ENCODE results near the gene DIAPH2. TPM values are rescaled to one million over a fixed set of nuclear protein-coding genes. Genes with fewer than 3 reads are reported as not detected.

DIAPH2 gene
- total and polyA plus RNA-seq, 2 donors from 2014 or later = 2.1 to 15.0 TPM

DNA sequence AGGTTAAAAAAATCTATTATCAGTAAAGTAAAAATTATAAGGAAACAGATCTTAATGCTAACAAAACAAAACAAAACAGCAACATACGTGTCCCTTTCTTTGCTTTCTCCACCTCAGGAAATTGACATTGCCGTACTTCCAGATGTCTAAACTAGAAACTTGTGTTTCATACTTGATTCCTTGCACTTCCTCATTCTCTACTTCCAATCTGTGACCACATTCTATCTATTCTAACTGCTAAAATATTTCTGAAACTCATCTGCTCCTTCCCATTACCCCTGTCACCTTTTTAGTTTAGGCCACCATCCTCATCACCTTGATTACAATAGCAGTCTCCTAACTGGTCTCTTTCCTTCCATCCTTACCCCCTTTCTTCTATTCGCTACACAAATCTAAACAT, 176.6 kb downstream of the DIAPH2 start:
- intact Hi-C loops (cut with DNase I) = no loop called here
- no peak overlapping the region for H3K27ac ChIP-seq (ENCODE audit: low read depth in 2 of 2, low read length in 2 of 2)
- TF ChIP-seq, protein P1, sequence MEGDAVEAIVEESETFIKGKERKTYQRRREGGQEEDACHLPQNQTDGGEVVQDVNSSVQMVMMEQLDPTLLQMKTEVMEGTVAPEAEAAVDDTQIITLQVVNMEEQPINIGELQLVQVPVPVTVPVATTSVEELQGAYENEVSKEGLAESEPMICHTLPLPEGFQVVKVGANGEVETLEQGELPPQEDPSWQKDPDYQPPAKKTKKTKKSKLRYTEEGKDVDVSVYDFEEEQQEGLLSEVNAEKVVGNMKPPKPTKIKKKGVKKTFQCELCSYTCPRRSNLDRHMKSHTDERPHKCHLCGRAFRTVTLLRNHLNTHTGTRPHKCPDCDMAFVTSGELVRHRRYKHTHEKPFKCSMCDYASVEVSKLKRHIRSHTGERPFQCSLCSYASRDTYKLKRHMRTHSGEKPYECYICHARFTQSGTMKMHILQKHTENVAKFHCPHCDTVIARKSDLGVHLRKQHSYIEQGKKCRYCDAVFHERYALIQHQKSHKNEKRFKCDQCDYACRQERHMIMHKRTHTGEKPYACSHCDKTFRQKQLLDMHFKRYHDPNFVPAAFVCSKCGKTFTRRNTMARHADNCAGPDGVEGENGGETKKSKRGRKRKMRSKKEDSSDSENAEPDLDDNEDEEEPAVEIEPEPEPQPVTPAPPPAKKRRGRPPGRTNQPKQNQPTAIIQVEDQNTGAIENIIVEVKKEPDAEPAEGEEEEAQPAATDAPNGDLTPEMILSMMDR (IDR thresholded peaks at IDR 0.05; ENCODE audit: borderline replicate concordance, extremely low read depth, insufficient read depth) = no peak
- DNase-seq = no peak
- no peaks in the 10 kb centered on the region for H3K9me3 ChIP-seq (ENCODE audit: control insufficient read depth in 2 of 3, insufficient read depth in 1 of 3, low read length in 3 of 3)
- H3K4me3 ChIP-seq (ENCODE audit: low read length in 3 of 3) = no peak overlapping the region
- no peaks in the 10 kb centered on the region for H3K36me3 ChIP-seq (ENCODE audit: control insufficient read depth in 2 of 3, insufficient read depth in 3 of 3, low read length in 3 of 3)
- FAIRE-seq = no peak
- no peaks in the 10 kb centered on the region for H3K4me1 ChIP-seq (ENCODE audit: control insufficient read depth in 2 of 3, insufficient read depth in 2 of 3, low read depth in 1 of 3, low read length in 3 of 3)
- H3K27me3 ChIP-seq (ENCODE audit: control insufficient read depth, insufficient read depth, low read length) = no peaks in the 10 kb centered on the region
- no peak overlapping the region for H3K9ac ChIP-seq (ENCODE audit: low read length in 3 of 3)

DNA sequence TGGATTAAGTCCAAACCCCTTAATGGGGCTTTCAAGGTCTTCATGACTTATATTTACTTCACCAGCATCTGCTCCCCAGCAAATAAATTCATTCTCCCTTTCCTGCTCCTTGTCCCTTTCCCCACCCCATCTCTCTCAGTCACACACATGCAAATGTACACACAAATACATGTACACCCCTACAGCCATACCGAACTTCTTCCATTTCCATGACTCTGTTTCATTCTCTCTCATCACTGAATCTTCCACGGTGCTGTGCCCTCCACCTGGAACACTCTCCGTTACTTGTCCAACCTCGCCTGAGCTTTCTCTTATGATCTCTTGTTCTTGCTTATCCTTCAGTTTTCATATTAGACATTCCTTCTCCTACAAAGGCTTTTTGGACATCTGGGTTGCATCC, 177.0 kb downstream of the DIAPH2 start:
- DNase-seq (no peak), FAIRE-seq (no peak)
- no peak overlapping the region for H3K9ac ChIP-seq (ENCODE audit: low read length in 3 of 3)
- no peaks in the 10 kb centered on the region for H3K9me3 ChIP-seq (ENCODE audit: control insufficient read depth in 2 of 3, insufficient read depth in 1 of 3, low read length in 3 of 3)
- no peaks in the 10 kb centered on the region for H3K27me3 ChIP-seq (ENCODE audit: control insufficient read depth, insufficient read depth, low read length)
- TF ChIP-seq, protein P1 (IDR thresholded peaks at IDR 0.05; ENCODE audit: borderline replicate concordance, extremely low read depth, insufficient read depth) = no peak
- H3K4me1 ChIP-seq (ENCODE audit: control insufficient read depth in 2 of 3, insufficient read depth in 2 of 3, low read depth in 1 of 3, low read length in 3 of 3) = no peaks in the 10 kb centered on the region
- no peaks in the 10 kb centered on the region for H3K36me3 ChIP-seq (ENCODE audit: control insufficient read depth in 2 of 3, insufficient read depth in 3 of 3, low read length in 3 of 3)
- no peak overlapping the region for H3K4me3 ChIP-seq (ENCODE audit: low read length in 3 of 3)
- intact Hi-C loops (cut with DNase I) = no loop called here
- no peak overlapping the region for H3K27ac ChIP-seq (ENCODE audit: low read depth in 2 of 2, low read length in 2 of 2)

GRCh38 chrX:96883608-96884007, 199.0 kb downstream of the DIAPH2 start, which contains the start of gene RPA4:
RPA4 (plus strand) TSS chrX:96883908; CDS start chrX:96884311, 403 bp downstream.
- DNase-seq (peak in 1 of 5 donors; percentile 26), FAIRE-seq (no peak)
- no peaks in the 10 kb centered on the region for H3K36me3 ChIP-seq (ENCODE audit: control insufficient read depth in 2 of 3, insufficient read depth in 3 of 3, low read length in 3 of 3)
- no peaks in the 10 kb centered on the region for H3K4me1 ChIP-seq (ENCODE audit: control insufficient read depth in 2 of 3, insufficient read depth in 2 of 3, low read depth in 1 of 3, low read length in 3 of 3)
- H3K27ac ChIP-seq (ENCODE audit: low read depth in 2 of 2, low read length in 2 of 2) = no peak within 1 kb of the TSS
- intact Hi-C loops (cut with DNase I) = no loop called here
- no peaks in the 10 kb centered on the region for H3K27me3 ChIP-seq (ENCODE audit: control insufficient read depth, insufficient read depth, low read length)
- H3K9ac ChIP-seq (ENCODE audit: low read length in 3 of 3) = no peak within 1 kb of the TSS
- TF ChIP-seq, protein P1 (IDR thresholded peaks at IDR 0.05; ENCODE audit: borderline replicate concordance, extremely low read depth, insufficient read depth) = no peak
- no peak within 1 kb of the TSS for H3K4me3 ChIP-seq (ENCODE audit: low read length in 3 of 3)
- no peaks in the 10 kb centered on the region for H3K9me3 ChIP-seq (ENCODE audit: control insufficient read depth in 2 of 3, insufficient read depth in 1 of 3, low read length in 3 of 3)

GRCh38 chrX:96884027-96884426, 199.4 kb downstream of the DIAPH2 start:
- no peaks in the 10 kb centered on the region for H3K27me3 ChIP-seq (ENCODE audit: control insufficient read depth, insufficient read depth, low read length)
- H3K9me3 ChIP-seq (ENCODE audit: control insufficient read depth in 2 of 3, insufficient read depth in 1 of 3, low read length in 3 of 3) = no peaks in the 10 kb centered on the region
- FAIRE-seq (no peak), DNase-seq (peak in 1 of 5 donors; percentile 26)
- no peak overlapping the region for H3K4me3 ChIP-seq (ENCODE audit: low read length in 3 of 3)
- H3K36me3 ChIP-seq (ENCODE audit: control insufficient read depth in 2 of 3, insufficient read depth in 3 of 3, low read length in 3 of 3) = no peaks in the 10 kb centered on the region
- intact Hi-C loops (cut with DNase I) = no loop called here
- no peaks in the 10 kb centered on the region for H3K4me1 ChIP-seq (ENCODE audit: control insufficient read depth in 2 of 3, insufficient read depth in 2 of 3, low read depth in 1 of 3, low read length in 3 of 3)
- no peak overlapping the region for H3K9ac ChIP-seq (ENCODE audit: low read length in 3 of 3)
- TF ChIP-seq, protein P1 (IDR thresholded peaks at IDR 0.05; ENCODE audit: borderline replicate concordance, extremely low read depth, insufficient read depth) = no peak
- no peak overlapping the region for H3K27ac ChIP-seq (ENCODE audit: low read depth in 2 of 2, low read length in 2 of 2)
